OCI-LY1 (cell line): ENCODE results near the gene MBOAT1.

Experiments used
- H2AFZ ChIP-seq: fragments of 200-600 bp; sonication (generic), shearing (Covaris generic); 2 replicates; pipeline ENCODE4 v1.6.0; 2014; ENCODE audit warnings: antibody characterized with exemption, mild to moderate bottlenecking, low read length
- H3F3A ChIP-seq: fragments of 200-600 bp; sonication (generic), shearing (Covaris generic); 2 replicates; pipeline ENCODE4 v1.6.0; 2014; ENCODE audit warnings: mild to moderate bottlenecking, antibody characterized with exemption, low read length, moderate library complexity; ENCODE audit not compliant: insufficient read depth
- H3K27ac ChIP-seq: fragments of 200-600 bp; sonication (generic); 2 replicates; pipeline ENCODE4 v1.5.1; 2014; ENCODE audit warnings: low read length, mixed run types, mild to moderate bottlenecking, low read depth; ENCODE audit not compliant: poor library complexity, severe bottlenecking
- H3K27me3 ChIP-seq: fragments of 200-600 bp; sonication (generic); 2 replicates; pipeline ENCODE4 v1.6.0; 2014; ENCODE audit warnings: antibody characterized with exemption, mild to moderate bottlenecking, low read length, moderate library complexity; ENCODE audit not compliant: insufficient read depth
- H3K36me3 ChIP-seq: fragments of 200-600 bp; sonication (generic); 2 replicates; pipeline ENCODE4 v1.6.1; 2014; ENCODE audit warnings: mild to moderate bottlenecking, antibody characterized with exemption, low read length, moderate library complexity, mixed read lengths; ENCODE audit not compliant: insufficient read depth
- H3K4me1 ChIP-seq: fragments of 200-600 bp; sonication (generic); 2 replicates; pipeline ENCODE4 v1.5.1; 2014; ENCODE audit warnings: mild to moderate bottlenecking, low read length, moderate library complexity; ENCODE audit not compliant: insufficient read depth, severe bottlenecking
- H3K4me2 ChIP-seq: fragments of 200-600 bp; sonication (generic), shearing (Covaris generic); 2 replicates; pipeline ENCODE4 v1.6.1; 2014; ENCODE audit warnings: low read length
- H3K4me3 ChIP-seq: fragments of 200-600 bp; sonication (generic); 2 replicates; pipeline ENCODE4 v1.5.1; 2014; ENCODE audit warnings: low read length, low read depth, mild to moderate bottlenecking, mixed read lengths; ENCODE audit not compliant: poor library complexity, severe bottlenecking
- H3K79me2 ChIP-seq: fragments of 200-600 bp; shearing (Covaris generic); 2 replicates; pipeline ENCODE4 v1.6.1; 2016; ENCODE audit warnings: mixed run types, low read length, mixed read lengths; ENCODE audit not compliant: insufficient read depth
- H3K9ac ChIP-seq: fragments of 200-600 bp; sonication (generic), shearing (Covaris generic); 2 replicates; pipeline ENCODE4 v1.6.1; 2014; ENCODE audit warnings: mild to moderate bottlenecking, low read length, mixed read lengths
- H3K9me2 ChIP-seq: fragments of 200-600 bp; sonication (generic), shearing (Covaris generic); 2 replicates; pipeline ENCODE4 v1.6.1; 2014; ENCODE audit warnings: low read depth, mild to moderate bottlenecking, low read length, mixed read lengths
- H3K9me3 ChIP-seq: fragments of 200-600 bp; shearing (Covaris generic); 2 replicates; pipeline ENCODE4 v1.6.1; 2014; ENCODE audit warnings: low read length, mixed read lengths
- H4K20me1 ChIP-seq: fragments of 200-600 bp; sonication (generic), shearing (Covaris generic); 2 replicates; pipeline ENCODE4 v1.6.0; 2016; ENCODE audit warnings: mild to moderate bottlenecking, low read length; ENCODE audit not compliant: insufficient read depth
- CTCF ChIP-seq: fragments of 200-600 bp; sonication (generic), shearing (Covaris generic); IDR thresholded peaks from 2 replicates; pipeline ENCODE4 v1.5.1; 2017; ENCODE audit warnings: mild to moderate bottlenecking, antibody characterized with exemption, low read length, moderate library complexity, mixed read lengths
- EZH2 ChIP-seq: fragments of 200-600 bp; sonication (generic), shearing (Covaris generic); IDR thresholded peaks from 2 replicates; pipeline ENCODE4 v1.8.0; 2017; ENCODE audit warnings: borderline replicate concordance, mixed run types, mild to moderate bottlenecking, antibody characterized with exemption, low read length, moderate library complexity, mixed read lengths

The MBOAT1 gene

GRCh38 chr6:20129290-20130088 lies 82.8 kb downstream of the MBOAT1 start:
- Histone ChIP-seq H2AFZ (no peak overlapping the region), H3K4me3 (no peak overlapping the region), H3K4me1 (no peaks in the 10 kb centered on the region), H3K9ac (no peak overlapping the region), H4K20me1 (no peaks in the 10 kb centered on the region), H3K36me3 (no peaks in the 10 kb centered on the region), H3K4me2 (no peak overlapping the region), H3K9me3 (no peaks in the 10 kb centered on the region), H3K9me2 (no peaks in the 10 kb centered on the region), H3F3A (no peaks in the 10 kb centered on the region), H3K27ac (no peak overlapping the region), H3K27me3 (no peaks in the 10 kb centered on the region), H3K79me2 (no peaks in the 10 kb centered on the region)
- TF ChIP-seq EZH2 (no peak), CTCF (no peak)

GRCh38 chr6:20128018-20128417 lies 84.3 kb downstream of the MBOAT1 start:
- no peak overlapping the region for H2AFZ ChIP-seq
- no peak overlapping the region for H3K4me3 ChIP-seq
- no peak overlapping the region for H3K4me2 ChIP-seq
- H3K27ac ChIP-seq: no peak overlapping the region
- no peaks in the 10 kb centered on the region for H3K79me2 ChIP-seq
- H3K9me3 ChIP-seq: no peaks in the 10 kb centered on the region
- no peaks in the 10 kb centered on the region for H3F3A ChIP-seq
- H3K27me3 ChIP-seq: no peaks in the 10 kb centered on the region
- H3K9me2 ChIP-seq: no peaks in the 10 kb centered on the region
- H4K20me1 ChIP-seq: no peaks in the 10 kb centered on the region
- no peaks in the 10 kb centered on the region for H3K36me3 ChIP-seq
- H3K4me1 ChIP-seq: no peaks in the 10 kb centered on the region
- TF ChIP-seq EZH2: no peak
- TF ChIP-seq CTCF: no peak
- no peak overlapping the region for H3K9ac ChIP-seq

GRCh38 chr6:20126789-20127653 lies 85.2 kb downstream of the MBOAT1 start:
- Histone ChIP-seq H4K20me1 (no peaks in the 10 kb centered on the region), H3K27me3 (no peaks in the 10 kb centered on the region), H3K9ac (no peak overlapping the region), H3F3A (no peaks in the 10 kb centered on the region), H3K79me2 (no peaks in the 10 kb centered on the region), H3K4me3 (no peak overlapping the region), H2AFZ (no peak overlapping the region), H3K36me3 (no peaks in the 10 kb centered on the region), H3K4me2 (no peak overlapping the region), H3K9me3 (no peaks in the 10 kb centered on the region), H3K4me1 (no peaks in the 10 kb centered on the region), H3K9me2 (no peaks in the 10 kb centered on the region), H3K27ac (no peak overlapping the region)
- TF ChIP-seq CTCF: peak; percentile 87
- no peak for TF ChIP-seq EZH2
